GM06990 (cell line): Measurements from ENCODE around the gene SAMD10.

ENCODE experiments used
- DNase-seq: peaks from one replicate; pipeline ENCODE4 v3.0.0-alpha.2; 2011; ENCODE audit not compliant: insufficient read length; ENCODE audit errors: extremely low read depth
- H3K27me3 ChIP-seq: replicated peaks from 2 replicates; pipeline ENCODE4 v1.6.0; 2011; ENCODE audit warnings: low read length; ENCODE audit not compliant: control insufficient read depth, insufficient read depth
- H3K36me3 ChIP-seq: 2 replicates; pipeline ENCODE4 v1.5.1; 2011; ENCODE audit warnings: low read length; ENCODE audit not compliant: control insufficient read depth, insufficient read depth
- H3K4me3 ChIP-seq: replicated peaks from 2 replicates; pipeline ENCODE4 v1.5.1; 2011; ENCODE audit warnings: low read depth, mild to moderate bottlenecking, control low read depth, low read length
- TF ChIP-seq, protein P1 (sequence below): IDR thresholded peaks from 2 replicates; pipeline ENCODE4 v1.5.1; 2011; ENCODE audit warnings: low read length, control low read depth, mild to moderate bottlenecking, inconsistent platforms; ENCODE audit not compliant: insufficient read depth, poor library complexity, severe bottlenecking

Gene SAMD10

DNA sequence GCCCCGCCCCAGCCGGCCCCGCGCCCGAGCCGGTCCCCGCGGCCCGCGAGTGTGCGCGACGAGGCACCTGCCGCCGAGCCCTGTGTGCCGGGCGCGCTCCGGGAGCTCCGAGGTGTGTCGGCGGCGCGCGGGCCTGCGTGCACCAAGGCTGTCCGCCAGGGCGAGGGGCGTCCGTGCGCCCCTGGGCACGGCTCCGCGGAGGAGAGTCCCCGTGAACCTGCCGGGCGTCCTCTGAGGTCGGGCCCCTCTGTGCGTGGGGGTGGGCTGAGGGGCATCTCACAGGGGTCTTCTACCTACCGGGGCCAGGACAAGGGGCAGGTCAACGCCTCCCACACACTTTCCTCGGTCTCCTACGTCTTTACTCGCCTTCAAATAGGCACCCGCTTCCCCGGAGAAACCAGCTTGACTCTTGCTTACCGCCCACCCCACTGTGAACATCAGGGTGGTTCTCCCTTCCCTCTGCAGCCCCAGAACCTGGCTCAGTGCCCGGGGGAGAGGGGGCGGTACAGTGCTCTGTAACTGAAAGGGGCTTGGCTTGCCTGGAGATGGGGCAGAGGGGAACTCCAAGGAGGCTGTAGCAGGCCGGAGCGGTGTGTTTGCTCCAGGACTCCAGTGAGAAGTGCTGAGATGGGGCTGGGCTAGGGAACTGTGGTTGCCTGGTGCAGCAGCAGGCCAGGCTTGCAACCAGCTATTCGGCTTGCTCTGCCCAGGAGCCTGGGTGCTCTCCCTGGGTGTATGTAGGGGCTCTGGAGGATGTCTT is at the start of gene SAMD10:
SAMD10 (minus strand) TSS at position 86 of the 760 bp plus-strand sequence. CDS start 175 bp downstream, outside the sequence.
- peak within 1 kb of the TSS; percentile 83 for H3K4me3 ChIP-seq
- peak; percentile 82 for DNase-seq
- TF ChIP-seq, protein P1, sequence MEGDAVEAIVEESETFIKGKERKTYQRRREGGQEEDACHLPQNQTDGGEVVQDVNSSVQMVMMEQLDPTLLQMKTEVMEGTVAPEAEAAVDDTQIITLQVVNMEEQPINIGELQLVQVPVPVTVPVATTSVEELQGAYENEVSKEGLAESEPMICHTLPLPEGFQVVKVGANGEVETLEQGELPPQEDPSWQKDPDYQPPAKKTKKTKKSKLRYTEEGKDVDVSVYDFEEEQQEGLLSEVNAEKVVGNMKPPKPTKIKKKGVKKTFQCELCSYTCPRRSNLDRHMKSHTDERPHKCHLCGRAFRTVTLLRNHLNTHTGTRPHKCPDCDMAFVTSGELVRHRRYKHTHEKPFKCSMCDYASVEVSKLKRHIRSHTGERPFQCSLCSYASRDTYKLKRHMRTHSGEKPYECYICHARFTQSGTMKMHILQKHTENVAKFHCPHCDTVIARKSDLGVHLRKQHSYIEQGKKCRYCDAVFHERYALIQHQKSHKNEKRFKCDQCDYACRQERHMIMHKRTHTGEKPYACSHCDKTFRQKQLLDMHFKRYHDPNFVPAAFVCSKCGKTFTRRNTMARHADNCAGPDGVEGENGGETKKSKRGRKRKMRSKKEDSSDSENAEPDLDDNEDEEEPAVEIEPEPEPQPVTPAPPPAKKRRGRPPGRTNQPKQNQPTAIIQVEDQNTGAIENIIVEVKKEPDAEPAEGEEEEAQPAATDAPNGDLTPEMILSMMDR = no peak
- H3K27me3 ChIP-seq = no peaks in the 10 kb centered on the region
- H3K36me3 ChIP-seq = peaks cover 18% of the 10 kb centered on the region

DNA sequence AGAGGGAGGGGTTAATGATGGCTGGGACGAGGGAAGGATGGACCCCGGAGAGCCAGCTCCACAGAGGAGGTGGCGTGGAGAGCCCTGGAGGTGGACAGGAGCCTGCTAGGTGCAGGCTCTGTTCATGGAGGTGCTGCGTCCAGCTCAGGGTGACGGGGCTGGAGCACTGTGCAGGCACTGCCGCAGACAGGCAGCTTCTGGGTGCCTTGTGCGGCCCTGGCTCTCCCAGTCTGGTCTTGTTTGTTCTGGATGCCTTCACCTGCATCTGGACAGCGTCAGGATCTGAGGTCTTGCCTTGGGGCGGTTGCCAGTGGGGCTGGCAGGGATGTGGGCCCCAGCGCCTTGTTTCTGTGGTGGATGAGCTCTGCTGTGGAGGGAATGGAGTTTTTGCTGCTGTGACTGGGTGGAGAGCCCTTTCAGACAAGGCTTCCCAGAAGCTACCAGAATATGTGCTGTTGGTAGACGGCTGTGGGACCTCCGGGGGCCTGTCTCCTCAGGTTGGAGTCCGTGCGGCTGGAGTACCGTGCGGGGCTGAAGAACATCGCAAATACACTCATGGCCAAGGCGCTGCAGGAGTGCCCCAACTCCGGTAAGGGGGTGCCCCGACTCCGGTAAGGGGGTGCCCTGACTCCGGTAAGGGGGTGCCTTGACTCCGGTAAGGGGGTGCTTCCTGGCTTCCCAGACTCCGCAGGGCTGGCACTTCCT is 48.7 kb upstream of the SAMD10 start:
- Histone ChIP-seq H3K36me3 (peaks cover 56% of the 10 kb centered on the region), H3K4me3 (no peak overlapping the region), H3K27me3 (no peaks in the 10 kb centered on the region)
- TF ChIP-seq, protein P1 = no peak
- DNase-seq = no peak

DNA sequence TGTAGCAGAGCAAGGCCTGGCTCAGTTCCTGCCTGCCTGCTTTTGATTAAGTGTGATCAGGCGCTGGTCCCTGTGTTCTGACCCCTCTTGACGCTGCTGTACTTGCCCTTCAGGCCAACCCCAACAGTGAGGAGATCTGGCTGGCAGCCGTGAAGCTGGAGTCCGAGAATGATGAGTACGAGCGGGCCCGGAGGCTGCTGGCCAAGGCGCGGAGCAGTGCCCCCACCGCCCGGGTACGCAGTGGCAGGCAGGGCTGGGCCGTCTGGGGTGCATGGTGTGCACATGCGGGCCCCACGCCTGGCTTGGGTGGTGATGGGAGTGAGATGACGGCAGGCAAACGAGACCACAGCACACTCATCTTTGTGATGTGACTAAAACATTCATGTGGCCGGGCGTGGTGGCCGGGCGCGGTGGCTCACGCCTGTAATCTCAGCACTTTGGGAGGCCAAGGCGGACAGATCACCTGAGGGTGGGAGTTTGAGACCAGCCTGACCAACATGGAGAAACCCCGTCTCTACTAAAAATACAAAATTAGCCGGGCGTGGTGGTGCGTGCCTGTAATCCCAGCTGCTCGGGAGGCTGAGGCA is 46.5 kb upstream of the SAMD10 start:
- no peak for DNase-seq
- no peak overlapping the region for H3K4me3 ChIP-seq
- TF ChIP-seq, protein P1 = no peak
- H3K27me3 ChIP-seq = no peaks in the 10 kb centered on the region
- peaks cover 72% of the 10 kb centered on the region for H3K36me3 ChIP-seq

DNA sequence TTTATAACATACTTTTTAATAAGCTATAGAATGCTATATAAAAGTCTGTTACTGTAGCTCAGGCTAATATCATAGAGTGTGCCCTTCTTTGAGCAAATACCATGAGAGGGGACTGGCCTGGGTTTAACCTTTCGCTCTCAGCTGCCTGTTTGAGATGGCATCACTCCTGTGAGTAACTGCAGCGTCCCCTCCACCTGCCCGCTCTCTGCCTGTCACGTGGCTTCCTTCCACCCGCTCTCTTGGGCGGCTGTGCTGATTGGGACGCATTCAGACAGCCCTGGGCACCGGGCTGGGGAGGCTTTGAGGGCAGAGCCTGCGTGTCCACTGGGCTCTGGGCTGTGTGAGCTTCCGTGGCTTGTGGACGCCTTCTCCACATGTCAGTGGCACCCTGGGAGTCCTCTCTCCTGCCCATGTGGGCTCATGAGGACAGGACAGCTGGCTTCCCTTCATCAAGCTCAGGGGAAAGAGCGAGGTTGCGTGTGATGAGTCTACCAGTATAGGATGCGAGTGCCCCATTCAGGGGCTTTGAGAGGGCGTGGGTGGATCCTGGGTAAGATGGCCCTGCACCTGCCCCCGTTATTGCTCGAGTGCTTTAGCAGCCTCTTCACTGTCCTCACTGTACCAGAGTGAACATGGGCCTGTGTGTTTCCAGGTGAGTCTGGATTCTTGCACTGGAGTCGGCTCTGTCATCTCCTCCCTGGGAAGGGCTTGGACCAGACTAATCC is 45.8 kb upstream of the SAMD10 start:
- Histone ChIP-seq H3K36me3 (peaks cover 69% of the 10 kb centered on the region), H3K4me3 (no peak overlapping the region), H3K27me3 (no peaks in the 10 kb centered on the region)
- TF ChIP-seq, protein P1 = no peak
- DNase-seq = no peak

DNA sequence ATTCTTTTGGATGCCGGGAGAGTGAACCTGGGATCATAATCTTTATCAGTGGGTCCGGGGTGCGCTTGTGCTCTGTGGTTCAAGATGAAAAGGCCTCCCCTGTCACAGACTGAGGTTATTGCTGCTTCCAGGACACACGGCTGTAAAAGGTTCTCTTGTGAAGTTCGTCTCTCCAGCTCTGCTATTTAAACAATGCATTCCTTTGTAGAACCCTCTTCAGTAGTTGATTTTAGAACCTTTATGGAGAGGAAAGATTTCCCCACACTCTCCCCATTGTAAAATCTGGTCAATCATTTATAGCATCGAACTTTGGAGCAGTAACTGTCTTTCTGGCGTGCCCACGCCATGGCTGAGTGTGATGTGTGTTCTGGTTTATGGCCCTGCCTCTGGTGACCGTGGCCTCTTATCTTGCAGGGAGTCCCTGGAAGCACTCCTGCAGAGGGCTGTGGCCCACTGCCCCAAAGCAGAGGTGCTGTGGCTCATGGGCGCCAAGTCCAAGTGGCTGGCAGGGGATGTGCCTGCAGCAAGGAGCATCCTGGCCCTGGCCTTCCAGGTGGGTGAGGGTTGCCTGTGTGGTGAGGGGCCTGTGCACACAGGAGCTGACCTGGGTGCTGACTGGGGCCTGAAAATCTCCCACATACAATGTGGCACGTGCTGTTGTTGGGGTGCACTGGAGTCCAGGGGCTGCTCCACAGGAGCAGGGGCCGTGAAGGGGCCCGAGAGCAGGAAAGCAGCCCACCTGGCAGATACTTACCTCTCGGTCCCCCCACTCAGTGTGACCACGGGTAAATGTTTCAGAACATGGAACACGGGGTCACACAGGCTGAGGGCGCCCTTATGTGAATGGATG is 44.9 kb upstream of the SAMD10 start:
- no peak for DNase-seq
- TF ChIP-seq, protein P1 = no peak
- H3K36me3 ChIP-seq = peaks cover 67% of the 10 kb centered on the region
- no peaks in the 10 kb centered on the region for H3K27me3 ChIP-seq
- H3K4me3 ChIP-seq = no peak overlapping the region
